Activated T-cell treated with anti-CD3 and anti-CD28 coated beads, Interleukin-2, amount 50 U/mL, for 4 hours (primary cell): Measurements from ENCODE around the gene SRBD1. TPM values are rescaled to one million over a fixed set of nuclear protein-coding genes. Genes with fewer than 3 reads are reported as not detected.

Experiments
- ATAC-seq, 2 donors: fragments of 200-7000 bp; cut with Tn5 transposase; one replicate each; pipeline ENCODE4 v1.10.0; 2021
- DNase-seq: peaks from one replicate; pipeline ENCODE4 v3.0.0-alpha.2; 2020
- H3K27me3 Mint-ChIP-seq: one replicate; pipeline ENCODE4 v1.8.0; 2021; ENCODE audit warnings: low read depth, mixed read lengths
- H3K36me3 Mint-ChIP-seq: one replicate; pipeline ENCODE4 v1.8.0; 2022; ENCODE audit warnings: mixed read lengths; ENCODE audit not compliant: insufficient read depth
- H3K4me1 Mint-ChIP-seq: one replicate; pipeline ENCODE4 v1.8.0; 2021; ENCODE audit warnings: low read depth, mixed read lengths
- H3K4me3 Mint-ChIP-seq: one replicate; pipeline ENCODE4 v1.8.0; 2021; ENCODE audit warnings: mild to moderate bottlenecking, moderate library complexity, mixed read lengths
- H3K9me3 Mint-ChIP-seq: one replicate; pipeline ENCODE4 v1.8.0; 2021; ENCODE audit warnings: mixed read lengths
- total RNA-seq, 3 donors: library from RNA; stranded (reverse); gene quantifications; one replicate each; pipeline ENCODE4 v1.2.1, GENCODE V29; 2021

Gene SRBD1
- total RNA-seq, 3 donors from 2014 or later: 13.8 to 18.4 (median 15.5) TPM

- H3K9me3 Mint-ChIP-seq: no peaks in the 10 kb centered on the region
- no peak overlapping the region for H3K4me3 Mint-ChIP-seq
- no peak for ATAC-seq
- no peaks in the 10 kb centered on the region for H3K36me3 Mint-ChIP-seq
- no peaks in the 10 kb centered on the region for H3K4me1 Mint-ChIP-seq
- peaks cover 8% of the 10 kb centered on the region for H3K27me3 Mint-ChIP-seq
- DNase-seq: no peak
Measured at GRCh38 chr2:45617496-45617895, 6.4 kb upstream of the SRBD1 start.

- Mint-ChIP-seq H3K9me3 (no peaks in the 10 kb centered on the region), H3K4me1 (no peaks in the 10 kb centered on the region), H3K36me3 (no peaks in the 10 kb centered on the region), H3K27me3 (peaks cover 8% of the 10 kb centered on the region), H3K4me3 (no peak overlapping the region)
- ATAC-seq (no peak), DNase-seq (no peak)
Measured at GRCh38 chr2:45616658-45617411, 5.8 kb upstream of the SRBD1 start.

DNA sequence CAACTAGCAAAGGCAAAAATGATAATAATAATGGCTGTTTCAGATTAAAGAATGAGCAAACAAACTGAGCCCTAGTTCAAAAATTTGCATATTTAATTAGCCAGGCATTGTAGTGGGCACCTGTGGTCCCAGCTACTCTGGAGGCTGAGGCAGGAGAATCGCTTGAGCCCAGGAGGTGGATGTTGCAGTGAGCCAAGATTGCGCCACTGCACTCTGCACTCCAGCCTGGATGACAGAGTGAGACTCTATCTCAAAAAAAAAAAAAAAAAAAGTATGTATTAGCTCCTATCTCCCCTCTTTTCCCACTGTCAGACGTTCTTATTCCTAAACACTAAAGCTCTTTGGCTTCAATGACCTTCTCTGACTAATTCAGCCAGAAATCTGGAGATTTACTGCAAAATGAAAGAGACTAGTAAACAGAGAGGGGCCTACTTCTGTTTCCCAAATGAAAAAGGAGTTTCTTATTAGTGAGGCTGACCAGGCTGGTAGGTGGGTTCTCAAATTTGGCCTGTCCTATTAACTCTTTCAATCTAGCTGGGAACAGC lies 3.9 kb upstream of the SRBD1 start:
- Mint-ChIP-seq H3K4me3 (no peak overlapping the region), H3K9me3 (no peaks in the 10 kb centered on the region), H3K4me1 (peaks cover 10% of the 10 kb centered on the region), H3K36me3 (no peaks in the 10 kb centered on the region), H3K27me3 (peaks cover 4% of the 10 kb centered on the region)
- DNase-seq (no peak), ATAC-seq (no peak)

- ATAC-seq (no peak), DNase-seq (no peak)
- Mint-ChIP-seq H3K4me3 (no peak overlapping the region), H3K27me3 (peaks cover 3% of the 10 kb centered on the region), H3K36me3 (no peaks in the 10 kb centered on the region), H3K9me3 (no peaks in the 10 kb centered on the region), H3K4me1 (peaks cover 15% of the 10 kb centered on the region)
Measured at GRCh38 chr2:45614330-45614729, 3.3 kb upstream of the SRBD1 start.

DNA sequence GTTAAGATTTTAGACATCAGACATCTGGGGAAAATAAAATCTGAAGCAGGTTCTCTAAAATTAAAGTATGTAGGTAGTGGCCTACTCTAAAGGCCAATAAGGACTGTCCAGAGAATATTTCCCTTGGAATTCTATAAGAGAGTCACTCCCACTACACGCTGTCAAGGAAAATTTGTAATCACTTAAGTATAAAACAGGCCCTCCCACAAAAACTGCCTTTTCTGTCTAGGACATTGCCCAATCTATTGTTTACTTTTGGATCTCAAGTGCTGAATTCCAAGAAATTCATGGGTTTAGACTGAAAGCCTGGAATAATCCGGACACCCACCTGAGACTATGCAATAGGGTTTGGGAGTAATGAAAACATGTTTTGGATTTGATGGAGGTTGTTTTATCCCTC lies 1.7 kb upstream of the SRBD1 start:
- Mint-ChIP-seq H3K27me3 (no peaks in the 10 kb centered on the region), H3K4me1 (peaks cover 21% of the 10 kb centered on the region), H3K4me3 (no peak overlapping the region), H3K36me3 (no peaks in the 10 kb centered on the region), H3K9me3 (no peaks in the 10 kb centered on the region)
- ATAC-seq (no peak), DNase-seq (no peak)

- DNase-seq (no peak), ATAC-seq (no peak)
- Mint-ChIP-seq H3K4me3 (no peak overlapping the region), H3K27me3 (no peaks in the 10 kb centered on the region), H3K9me3 (no peaks in the 10 kb centered on the region), H3K36me3 (no peaks in the 10 kb centered on the region), H3K4me1 (peaks cover 22% of the 10 kb centered on the region)
Measured at GRCh38 chr2:45612285-45612684, 1.2 kb upstream of the SRBD1 start.

GRCh38 chr2:45610281-45611019 lies 617 bp downstream of the SRBD1 start:
- H3K27me3 Mint-ChIP-seq: no peaks in the 10 kb centered on the region
- peak overlapping the region; percentile 95 for H3K4me3 Mint-ChIP-seq
- ATAC-seq (peak; percentile 61 to 70), DNase-seq (peak; percentile 14)
- H3K4me1 Mint-ChIP-seq: peaks cover 22% of the 10 kb centered on the region
- no peaks in the 10 kb centered on the region for H3K36me3 Mint-ChIP-seq
- H3K9me3 Mint-ChIP-seq: no peaks in the 10 kb centered on the region

GRCh38 chr2:45607701-45608100 lies 3.4 kb downstream of the SRBD1 start:
- peaks cover 22% of the 10 kb centered on the region for H3K4me1 Mint-ChIP-seq
- ATAC-seq (no peak), DNase-seq (no peak)

DNA sequence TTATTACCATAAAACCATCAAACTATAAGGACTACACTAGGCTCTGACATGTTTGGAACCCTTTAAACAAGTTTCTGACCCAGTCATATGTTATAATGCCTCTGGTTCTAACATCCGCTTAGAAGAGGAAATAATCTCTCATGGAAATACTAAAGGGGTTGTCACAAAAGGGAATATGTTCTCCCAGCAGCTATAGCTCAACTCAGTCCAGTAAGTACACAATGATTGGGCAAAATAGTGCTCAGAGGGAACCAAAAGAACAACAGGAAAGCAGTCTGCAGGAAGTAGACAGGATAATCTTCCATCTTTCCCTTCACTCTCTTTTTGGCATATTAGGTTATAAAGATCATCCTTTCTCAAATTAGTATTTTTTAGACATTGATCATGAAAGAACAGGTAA lies 4.3 kb downstream of the SRBD1 start:
- Mint-ChIP-seq H3K36me3 (peaks cover 14% of the 10 kb centered on the region), H3K4me1 (peaks cover 22% of the 10 kb centered on the region), H3K9me3 (no peaks in the 10 kb centered on the region), H3K4me3 (no peak overlapping the region), H3K27me3 (no peaks in the 10 kb centered on the region)
- ATAC-seq (no peak), DNase-seq (no peak)

More at GRCh38 chr2:45607701-45608100, 3.4 kb downstream of the SRBD1 start:
- H3K27me3 Mint-ChIP-seq: no peaks in the 10 kb centered on the region
- H3K36me3 Mint-ChIP-seq: peaks cover 11% of the 10 kb centered on the region
- no peak overlapping the region for H3K4me3 Mint-ChIP-seq
- no peaks in the 10 kb centered on the region for H3K9me3 Mint-ChIP-seq

GRCh38 chr2:45605116-45605515 lies 6.0 kb downstream of the SRBD1 start:
- Mint-ChIP-seq H3K9me3 (no peaks in the 10 kb centered on the region), H3K4me3 (no peak overlapping the region), H3K36me3 (peaks cover 25% of the 10 kb centered on the region), H3K4me1 (peaks cover 14% of the 10 kb centered on the region), H3K27me3 (no peaks in the 10 kb centered on the region)
- ATAC-seq: no peak
- no peak for DNase-seq

DNA sequence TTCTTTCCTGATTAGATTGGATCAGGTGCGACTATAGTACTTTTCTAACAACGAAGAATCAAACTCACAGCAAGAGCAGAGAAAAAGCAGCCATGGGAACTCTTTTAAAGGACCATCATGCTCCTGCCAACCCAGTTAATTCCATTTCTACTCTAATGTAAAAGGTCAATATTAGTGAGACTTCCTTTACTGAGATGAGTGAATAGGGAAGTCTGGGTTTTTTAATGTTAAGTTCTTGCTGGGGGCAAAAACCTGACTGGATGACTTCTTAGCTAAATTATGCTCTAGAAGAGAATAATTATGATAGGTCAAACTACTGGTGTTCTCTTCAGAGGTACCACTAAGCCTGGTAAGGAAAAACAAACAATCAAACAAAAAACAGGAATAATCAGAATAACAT lies 8.4 kb downstream of the SRBD1 start:
- DNase-seq (no peak), ATAC-seq (no peak)
- Mint-ChIP-seq H3K4me3 (no peak overlapping the region), H3K4me1 (no peaks in the 10 kb centered on the region), H3K27me3 (no peaks in the 10 kb centered on the region), H3K9me3 (no peaks in the 10 kb centered on the region), H3K36me3 (peaks cover 40% of the 10 kb centered on the region)

- Mint-ChIP-seq H3K4me1 (no peaks in the 10 kb centered on the region), H3K36me3 (peaks cover 46% of the 10 kb centered on the region), H3K27me3 (no peaks in the 10 kb centered on the region), H3K4me3 (no peak overlapping the region), H3K9me3 (no peaks in the 10 kb centered on the region)
- no peak for ATAC-seq
- no peak for DNase-seq
Measured at GRCh38 chr2:45598545-45598944, 12.5 kb downstream of the SRBD1 start.

- H3K9me3 Mint-ChIP-seq: no peaks in the 10 kb centered on the region
- DNase-seq (no peak), ATAC-seq (no peak)
- H3K4me1 Mint-ChIP-seq: no peaks in the 10 kb centered on the region
- H3K27me3 Mint-ChIP-seq: no peaks in the 10 kb centered on the region
- no peak overlapping the region for H3K4me3 Mint-ChIP-seq
- peaks cover 49% of the 10 kb centered on the region for H3K36me3 Mint-ChIP-seq
Measured at GRCh38 chr2:45596761-45597160, 14.3 kb downstream of the SRBD1 start.

GRCh38 chr2:45595721-45596435 lies 15.2 kb downstream of the SRBD1 start:
- Mint-ChIP-seq H3K27me3 (no peaks in the 10 kb centered on the region), H3K4me3 (no peak overlapping the region), H3K4me1 (peaks cover 4% of the 10 kb centered on the region), H3K9me3 (no peaks in the 10 kb centered on the region), H3K36me3 (peaks cover 52% of the 10 kb centered on the region)
- DNase-seq: no peak
- no peak for ATAC-seq
